HepG2 (cell line): ENCODE measurements around the gene INHBB. TPM values are rescaled to one million over a fixed set of nuclear protein-coding genes. Genes with fewer than 3 reads are reported as not detected.

Experiments used
- ATF7-NPFF ChIP-seq: sonication (generic); formaldehyde crosslinking; IDR thresholded peaks from 2 replicates; pipeline ENCODE4 v1.8.1; 2023; ENCODE audit warnings: mild to moderate bottlenecking, low read depth, missing genetic modification reagents, moderate library complexity
- DDIT3 ChIP-seq: sonication (generic); formaldehyde crosslinking; IDR thresholded peaks from 2 replicates; pipeline ENCODE4 v1.4.0; 2020; ENCODE audit warnings: mild to moderate bottlenecking, missing genetic modification reagents
- MTF2 ChIP-seq: sonication (generic); formaldehyde crosslinking; IDR thresholded peaks from 2 replicates; pipeline ENCODE4 v1.5.0; 2020; ENCODE audit warnings: missing genetic modification reagents, borderline replicate concordance
- RAD21 ChIP-seq: fragments of 450-650 bp; formaldehyde crosslinking; IDR thresholded peaks from 2 replicates; pipeline ENCODE4 v1.5.0; 2020; ENCODE audit warnings: mild to moderate bottlenecking
- SP2 ChIP-seq: sonication (generic); formaldehyde crosslinking; IDR thresholded peaks from 2 replicates; pipeline ENCODE4 v1.5.1; 2020; ENCODE audit warnings: mild to moderate bottlenecking, missing genetic modification reagents
- ZFP62 ChIP-seq: sonication (generic); formaldehyde crosslinking; IDR thresholded peaks from 2 replicates; pipeline ENCODE4 v1.4.0; 2020; ENCODE audit warnings: missing genetic modification reagents
- ZFP90 ChIP-seq: sonication (generic); formaldehyde crosslinking; IDR thresholded peaks from 2 replicates; pipeline ENCODE4 v1.8.0; 2022; ENCODE audit warnings: missing genetic modification reagents, mild to moderate bottlenecking, inconsistent platforms, borderline replicate concordance
- ZFX ChIP-seq: sonication (generic); formaldehyde crosslinking; IDR thresholded peaks from 2 replicates; pipeline ENCODE4 v1.4.0; 2020; ENCODE audit warnings: mild to moderate bottlenecking, low read depth, missing genetic modification reagents, moderate library complexity
- ZNF354B ChIP-seq: sonication (generic); formaldehyde crosslinking; IDR thresholded peaks from 2 replicates; pipeline ENCODE4 v1.8.0; 2022; ENCODE audit warnings: mild to moderate bottlenecking, missing genetic modification reagents
- ZNF407 ChIP-seq: sonication (generic); formaldehyde crosslinking; IDR thresholded peaks from one replicate; pipeline ENCODE4 v1.5.1; 2020; ENCODE audit warnings: mild to moderate bottlenecking, missing genetic modification reagents; ENCODE audit errors: not compliant biosample characterization
- ZNF430 ChIP-seq: sonication (generic); formaldehyde crosslinking; IDR thresholded peaks from 2 replicates; pipeline ENCODE4 v1.9.0; 2021; ENCODE audit warnings: mild to moderate bottlenecking, missing genetic modification reagents
- ZNF558 ChIP-seq: sonication (generic); formaldehyde crosslinking; IDR thresholded peaks from 2 replicates; pipeline ENCODE4 v1.9.0; 2022; ENCODE audit warnings: mild to moderate bottlenecking, missing genetic modification reagents, borderline replicate concordance
- ZNF672 ChIP-seq: sonication (generic); formaldehyde crosslinking; IDR thresholded peaks from 2 replicates; pipeline ENCODE4 v1.8.1; 2022; ENCODE audit warnings: missing genetic modification reagents
- ZSCAN22 ChIP-seq: sonication (generic); formaldehyde crosslinking; IDR thresholded peaks from 2 replicates; pipeline ENCODE4 v1.4.0; 2020; ENCODE audit warnings: mild to moderate bottlenecking, missing genetic modification reagents
- polyA plus RNA-seq, 8 experiments: library from polyadenylated mRNA; depleted of rRNA in 3 of 8; stranded (reverse) in 7 of 8; unstranded in 1 of 8; fragments of >200 nt; fragmentation: Illumina TruSeq in 4 of 8; extraction: Trizol in 4 of 8; gene quantifications; 2 replicates each; pipeline versions ENCODE4 v1.2.1 to v1.2.3, GENCODE V29; 2011 to 2016; ENCODE audit warnings: low read depth in 4 of 8, missing spikeins in 1 of 8, mixed read lengths in 1 of 8; ENCODE audit not compliant: insufficient read depth in 1 of 8
- total RNA-seq, 5 experiments: library from RNA; depleted of rRNA; stranded (reverse); fragments of >200 nt; fragmentation: Illumina TruSeq; extraction: Trizol; gene quantifications; 2 replicates each; pipeline ENCODE4 v1.2.3, GENCODE V29; 2016; ENCODE audit warnings: low read depth in 1 of 5
- TF ChIP-seq, protein P1 (sequence below): sonication (generic); formaldehyde crosslinking; IDR thresholded peaks from 2 replicates; pipeline ENCODE4 v1.4.0; 2020; ENCODE audit warnings: low read depth, missing genetic modification reagents
- TF ChIP-seq, protein P2 (sequence below): sonication (generic); formaldehyde crosslinking; IDR thresholded peaks from 2 replicates; pipeline ENCODE4 v1.8.0; 2022; ENCODE audit warnings: missing genetic modification reagents, low read depth, mild to moderate bottlenecking, borderline replicate concordance

Gene INHBB
- total and polyA plus RNA-seq, 2 of the 13 experiments (the other 11 are each of a cell fraction or from before 2014, with no cell fraction given): 0.20 to 1.7 TPM

DNA sequence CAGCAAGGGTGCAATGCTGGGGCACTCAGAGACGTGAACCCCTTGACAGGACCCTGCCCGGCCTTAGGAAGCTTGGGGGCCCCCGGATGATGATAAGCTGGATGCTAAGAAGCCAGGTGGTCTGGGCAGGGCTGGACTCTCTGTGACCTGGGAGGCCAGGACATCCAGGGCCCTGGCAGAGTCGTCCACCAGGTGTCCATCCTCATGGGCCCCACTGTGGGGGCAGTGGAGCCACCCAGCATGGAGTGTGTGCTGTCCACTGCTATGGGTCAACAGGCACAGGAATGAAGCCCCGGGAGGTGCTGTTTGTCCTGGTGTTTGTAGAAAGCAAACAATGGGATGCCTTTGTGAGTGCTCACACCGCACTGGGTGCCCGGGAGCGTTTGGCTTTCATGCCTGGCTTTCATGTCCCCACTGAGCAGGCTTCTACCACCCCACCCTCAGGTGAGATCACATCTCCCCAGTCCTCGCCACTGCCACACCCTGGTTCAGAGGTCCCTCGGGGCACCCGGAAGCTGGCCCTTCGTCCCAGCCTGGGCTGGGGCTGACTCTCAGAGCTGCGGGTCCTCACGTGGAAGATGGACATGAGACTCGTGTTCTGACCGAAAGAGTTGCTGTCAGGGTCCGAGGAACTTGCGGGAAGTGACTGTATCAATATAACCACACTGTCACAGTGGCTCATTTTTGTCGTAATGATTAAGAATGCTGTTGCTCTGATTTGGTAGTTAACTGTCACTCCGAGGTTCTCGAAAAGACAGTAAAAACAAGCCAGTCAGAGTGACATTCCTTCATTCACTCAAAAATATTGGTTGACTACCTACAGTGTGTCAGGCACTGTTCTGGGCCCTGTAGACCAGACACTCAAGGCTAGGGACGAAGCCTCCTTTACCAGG, 53.3 kb downstream of the INHBB start (continued):
- TF ChIP-seq, protein P1, sequence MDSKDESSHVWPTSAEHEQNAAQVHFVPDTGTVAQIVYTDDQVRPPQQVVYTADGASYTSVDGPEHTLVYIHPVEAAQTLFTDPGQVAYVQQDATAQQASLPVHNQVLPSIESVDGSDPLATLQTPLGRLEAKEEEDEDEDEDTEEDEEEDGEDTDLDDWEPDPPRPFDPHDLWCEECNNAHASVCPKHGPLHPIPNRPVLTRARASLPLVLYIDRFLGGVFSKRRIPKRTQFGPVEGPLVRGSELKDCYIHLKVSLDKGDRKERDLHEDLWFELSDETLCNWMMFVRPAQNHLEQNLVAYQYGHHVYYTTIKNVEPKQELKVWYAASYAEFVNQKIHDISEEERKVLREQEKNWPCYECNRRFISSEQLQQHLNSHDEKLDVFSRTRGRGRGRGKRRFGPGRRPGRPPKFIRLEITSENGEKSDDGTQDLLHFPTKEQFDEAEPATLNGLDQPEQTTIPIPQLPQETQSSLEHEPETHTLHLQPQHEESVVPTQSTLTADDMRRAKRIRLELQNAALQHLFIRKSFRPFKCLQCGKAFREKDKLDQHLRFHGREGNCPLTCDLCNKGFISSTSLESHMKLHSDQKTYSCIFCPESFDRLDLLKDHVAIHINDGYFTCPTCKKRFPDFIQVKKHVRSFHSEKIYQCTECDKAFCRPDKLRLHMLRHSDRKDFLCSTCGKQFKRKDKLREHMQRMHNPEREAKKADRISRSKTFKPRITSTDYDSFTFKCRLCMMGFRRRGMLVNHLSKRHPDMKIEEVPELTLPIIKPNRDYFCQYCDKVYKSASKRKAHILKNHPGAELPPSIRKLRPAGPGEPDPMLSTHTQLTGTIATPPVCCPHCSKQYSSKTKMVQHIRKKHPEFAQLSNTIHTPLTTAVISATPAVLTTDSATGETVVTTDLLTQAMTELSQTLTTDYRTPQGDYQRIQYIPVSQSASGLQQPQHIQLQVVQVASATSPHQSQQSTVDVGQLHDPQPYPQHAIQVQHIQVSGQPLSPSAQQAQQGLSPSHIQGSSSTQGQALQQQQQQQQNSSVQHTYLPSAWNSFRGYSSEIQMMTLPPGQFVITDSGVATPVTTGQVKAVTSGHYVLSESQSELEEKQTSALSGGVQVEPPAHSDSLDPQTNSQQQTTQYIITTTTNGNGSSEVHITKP (CRISPR knock-in tag): no peak; the same call in 1 of the 2 replicates
- TF ChIP-seq DDIT3 (CRISPR knock-in tag): no peak
- no peak for TF ChIP-seq ZNF558 (CRISPR knock-in tag)
- TF ChIP-seq SP2: no peak
- TF ChIP-seq ZFP62 (CRISPR knock-in tag): no peak
- TF ChIP-seq ZFP90 (CRISPR knock-in tag): peak; percentile 45
- TF ChIP-seq ZSCAN22: no peak
- TF ChIP-seq ZNF407 (CRISPR knock-in tag): no peak
- no peak for TF ChIP-seq MTF2 (CRISPR knock-in tag)
- no peak for TF ChIP-seq ZNF672
- TF ChIP-seq RAD21: peak; percentile 75
- peak; percentile 46; the same call in 1 of the 2 replicates for TF ChIP-seq ATF7-NPFF (CRISPR knock-in tag)
- TF ChIP-seq, protein P2, sequence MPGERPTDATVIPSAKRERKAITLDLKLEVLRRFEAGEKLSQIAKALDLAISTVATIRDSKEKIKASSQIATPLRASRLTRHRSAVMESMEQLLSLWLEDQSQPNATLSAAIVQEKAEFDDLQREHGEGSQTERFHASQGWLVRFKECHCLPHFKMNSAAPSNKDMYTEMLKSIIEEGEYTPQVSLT (CRISPR knock-in tag): no peak
- TF ChIP-seq ZFX (CRISPR knock-in tag): peak; percentile 52; the same call in 1 of the 2 replicates
- TF ChIP-seq ZNF354B (CRISPR knock-in tag): no peak
- TF ChIP-seq ZNF430 (CRISPR knock-in tag): peak; percentile 86
